ENCODE results near the gene CPZ. TPM values are rescaled to one million over a fixed set of nuclear protein-coding genes. Genes with fewer than 3 reads are reported as not detected.
A peak's percentile ranks its signal among the peaks of the same experiment; 100 is the strongest.

Gene CPZ
- total RNA-seq, 1 donor from 2014 or later: 6.0 TPM

DNA sequence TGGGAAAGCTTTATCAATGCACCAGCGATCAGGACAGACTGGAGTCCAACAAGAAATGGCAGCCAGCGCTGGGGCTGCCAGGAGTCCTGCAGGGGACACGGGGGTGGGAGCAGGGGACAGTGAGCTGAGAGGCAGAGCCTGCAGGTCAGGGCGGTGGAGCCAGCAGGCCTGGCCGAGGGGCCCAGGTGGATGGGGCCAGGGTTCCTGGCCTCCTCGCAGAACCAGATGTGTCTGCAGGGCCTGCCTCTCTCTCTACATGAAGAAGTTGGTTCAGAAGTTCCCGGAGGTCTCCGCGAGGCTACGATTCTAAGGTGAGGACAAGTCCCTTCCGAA, 63.6 kb downstream of the CPZ start:
- intact Hi-C loops (cut with DNase I): no loop called here
- Histone ChIP-seq H3K9me3 (no peaks in the 10 kb centered on the region), H3K4me1 (no peaks in the 10 kb centered on the region), H3K4me3 (no peak overlapping the region), H3K36me3 (no peaks in the 10 kb centered on the region), H3K27me3 (ENCODE audit: low read depth) (peaks cover 19% of the 10 kb centered on the region), H3K27ac (no peak overlapping the region)
- TF ChIP-seq, protein P1, sequence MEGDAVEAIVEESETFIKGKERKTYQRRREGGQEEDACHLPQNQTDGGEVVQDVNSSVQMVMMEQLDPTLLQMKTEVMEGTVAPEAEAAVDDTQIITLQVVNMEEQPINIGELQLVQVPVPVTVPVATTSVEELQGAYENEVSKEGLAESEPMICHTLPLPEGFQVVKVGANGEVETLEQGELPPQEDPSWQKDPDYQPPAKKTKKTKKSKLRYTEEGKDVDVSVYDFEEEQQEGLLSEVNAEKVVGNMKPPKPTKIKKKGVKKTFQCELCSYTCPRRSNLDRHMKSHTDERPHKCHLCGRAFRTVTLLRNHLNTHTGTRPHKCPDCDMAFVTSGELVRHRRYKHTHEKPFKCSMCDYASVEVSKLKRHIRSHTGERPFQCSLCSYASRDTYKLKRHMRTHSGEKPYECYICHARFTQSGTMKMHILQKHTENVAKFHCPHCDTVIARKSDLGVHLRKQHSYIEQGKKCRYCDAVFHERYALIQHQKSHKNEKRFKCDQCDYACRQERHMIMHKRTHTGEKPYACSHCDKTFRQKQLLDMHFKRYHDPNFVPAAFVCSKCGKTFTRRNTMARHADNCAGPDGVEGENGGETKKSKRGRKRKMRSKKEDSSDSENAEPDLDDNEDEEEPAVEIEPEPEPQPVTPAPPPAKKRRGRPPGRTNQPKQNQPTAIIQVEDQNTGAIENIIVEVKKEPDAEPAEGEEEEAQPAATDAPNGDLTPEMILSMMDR (IDR thresholded peaks at IDR 0.05): no peak
- no peak for ATAC-seq
- no peak for DNase-seq

DNA sequence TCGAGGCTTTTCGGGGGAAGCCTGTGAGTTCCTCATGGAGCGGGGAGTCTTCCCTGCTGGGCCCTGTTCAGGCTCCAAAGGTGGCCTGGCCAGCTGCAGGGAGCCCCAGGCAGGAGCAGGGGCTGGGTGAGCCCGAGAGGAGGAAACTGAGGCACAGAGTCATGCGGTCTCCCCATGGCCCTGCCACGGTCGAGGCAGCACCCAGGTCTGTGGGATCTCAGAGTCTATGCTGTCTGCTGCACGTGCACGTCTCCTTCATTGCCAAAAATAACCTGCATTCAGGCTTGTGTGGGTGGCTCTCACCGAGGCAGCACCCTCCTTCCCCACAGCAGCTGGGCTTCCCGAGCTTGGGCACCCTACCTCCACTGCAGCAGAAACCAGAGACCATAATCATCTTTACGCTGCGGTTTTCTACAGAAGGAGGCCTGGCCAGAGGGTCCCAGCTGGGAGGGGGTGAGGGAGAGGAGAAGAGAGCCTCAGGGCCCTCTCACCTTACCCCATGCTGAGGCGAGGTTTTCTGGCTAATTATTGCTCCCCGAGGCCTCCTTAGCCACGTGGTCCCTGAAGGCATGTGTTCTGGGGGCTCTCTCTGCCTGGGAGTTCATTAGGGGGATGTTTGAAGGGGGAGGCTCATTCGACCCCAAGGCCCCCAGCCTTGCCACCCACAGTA, 64.3 kb downstream of the CPZ start:
- DNase-seq (no peak), ATAC-seq (peak in 1 of 2 donors; percentile 16)
- no peaks in the 10 kb centered on the region for H3K9me3 ChIP-seq
- H3K27me3 ChIP-seq (ENCODE audit: low read depth): peaks cover 17% of the 10 kb centered on the region
- no peak overlapping the region for H3K27ac ChIP-seq
- no peak overlapping the region for H3K4me3 ChIP-seq
- H3K36me3 ChIP-seq: no peaks in the 10 kb centered on the region
- intact Hi-C loops (cut with DNase I): no loop called here
- no peaks in the 10 kb centered on the region for H3K4me1 ChIP-seq
- TF ChIP-seq, protein P1 (IDR thresholded peaks at IDR 0.05): no peak

DNA sequence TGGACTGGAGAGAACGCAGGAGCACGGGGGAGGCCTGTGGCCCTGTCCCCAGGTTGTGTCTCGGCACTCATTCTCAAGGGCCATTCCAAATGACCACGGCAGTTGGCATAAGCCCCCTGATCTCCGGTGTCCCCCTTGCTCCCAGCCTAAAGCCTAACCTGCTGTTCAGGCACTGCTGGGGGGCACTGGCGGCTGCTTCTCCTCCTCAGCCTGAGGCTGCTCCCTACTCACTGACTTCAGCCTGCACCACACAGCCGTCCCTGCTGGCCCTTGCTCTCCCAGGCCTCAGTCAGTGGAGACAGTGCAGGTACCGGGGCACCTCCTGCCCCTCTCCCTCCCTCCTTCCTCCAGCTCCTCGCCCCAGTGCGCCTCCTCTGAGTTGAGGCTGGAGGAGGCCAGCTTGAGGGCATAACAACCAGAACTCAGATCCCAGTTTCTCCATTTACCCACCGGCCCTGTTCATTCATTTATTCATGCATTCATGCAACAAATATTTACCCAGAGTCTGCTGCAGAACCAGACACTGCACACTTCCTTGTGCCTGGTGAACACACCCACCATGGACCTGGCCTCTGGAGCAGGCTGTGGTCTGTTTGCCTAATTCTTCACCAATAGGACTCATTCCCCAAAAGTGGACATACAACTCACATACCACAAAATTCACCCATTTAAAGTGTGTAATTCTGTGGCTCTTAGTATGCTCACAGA, 65.0 kb downstream of the CPZ start:
- Histone ChIP-seq H3K9me3 (no peaks in the 10 kb centered on the region), H3K4me1 (no peaks in the 10 kb centered on the region), H3K4me3 (no peak overlapping the region), H3K36me3 (no peaks in the 10 kb centered on the region), H3K27ac (no peak overlapping the region), H3K27me3 (ENCODE audit: low read depth) (peaks cover 14% of the 10 kb centered on the region)
- ATAC-seq (peak in 1 of 2 donors; percentile 37), DNase-seq (no peak)
- intact Hi-C loops (cut with DNase I): no loop called here
- TF ChIP-seq, protein P1 (IDR thresholded peaks at IDR 0.05): no peak

DNA sequence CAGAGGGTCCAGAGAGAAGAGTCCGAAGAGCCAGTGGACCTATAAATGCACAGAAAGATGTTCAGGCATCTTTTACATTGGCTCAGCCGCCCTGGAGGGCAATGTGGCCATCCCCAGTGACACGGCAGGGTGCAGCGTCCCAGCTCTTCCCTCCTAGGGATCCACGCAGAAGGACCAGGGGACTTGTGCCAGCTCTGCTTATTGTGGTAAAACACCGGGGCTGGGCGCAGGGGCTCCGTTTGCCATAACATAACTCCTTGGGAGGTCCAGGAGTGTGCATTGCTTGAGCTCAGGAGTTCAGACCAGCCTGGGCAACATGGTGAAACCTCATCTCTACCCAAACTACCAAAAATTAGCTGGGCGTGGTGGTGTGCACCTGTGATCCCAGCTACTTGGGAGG, 70.2 kb downstream of the CPZ start:
- Histone ChIP-seq H3K27me3 (ENCODE audit: low read depth) (peaks cover 21% of the 10 kb centered on the region), H3K36me3 (no peaks in the 10 kb centered on the region), H3K4me3 (no peak overlapping the region), H3K4me1 (no peaks in the 10 kb centered on the region), H3K9me3 (no peaks in the 10 kb centered on the region), H3K27ac (no peak overlapping the region)
- intact Hi-C loops (cut with DNase I): no loop called here
- no peak for ATAC-seq
- TF ChIP-seq, protein P1 (IDR thresholded peaks at IDR 0.05): no peak
- DNase-seq: peak; percentile 22

DNA sequence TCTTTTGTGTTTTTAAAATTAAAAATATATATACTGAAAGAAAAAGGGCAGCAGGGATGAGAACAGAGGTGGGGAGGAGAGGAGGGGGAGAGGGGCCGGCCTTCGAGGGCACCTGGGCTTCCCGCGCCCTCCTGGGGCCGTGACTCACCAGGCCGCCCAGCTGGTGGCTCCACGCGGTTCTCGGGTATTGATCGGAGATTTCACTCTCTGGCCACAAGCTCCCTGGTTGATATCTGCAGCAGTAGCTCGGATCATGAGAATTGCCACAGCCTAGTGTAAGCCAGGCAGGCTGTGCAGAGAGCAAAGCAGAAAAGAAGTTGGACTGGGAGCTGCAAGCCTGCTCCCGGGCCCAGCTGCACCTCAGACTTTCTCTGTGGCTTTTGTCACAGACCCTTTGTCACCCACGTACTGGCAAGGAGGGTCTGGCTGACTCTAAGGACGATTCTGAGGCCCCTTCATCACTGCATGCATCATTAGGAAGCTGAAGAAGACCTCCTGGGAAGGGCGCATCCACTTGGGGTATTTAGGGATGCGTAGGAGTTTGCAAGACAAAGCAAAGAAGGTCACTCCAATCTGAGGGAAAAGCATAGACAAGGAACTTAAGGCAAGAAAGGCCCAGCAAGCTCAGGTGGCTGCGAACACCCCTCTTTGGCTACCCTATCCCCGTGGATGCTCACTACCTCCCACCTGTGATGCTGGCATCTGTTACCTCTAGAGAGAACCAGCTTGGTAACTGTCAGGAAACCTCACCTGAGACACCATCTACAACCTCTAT, 71.7 kb downstream of the CPZ start:
- Histone ChIP-seq H3K27ac (no peak overlapping the region), H3K9me3 (no peaks in the 10 kb centered on the region), H3K4me3 (no peak overlapping the region), H3K36me3 (no peaks in the 10 kb centered on the region), H3K27me3 (ENCODE audit: low read depth) (peaks cover 21% of the 10 kb centered on the region), H3K4me1 (no peaks in the 10 kb centered on the region)
- TF ChIP-seq, protein P1 (IDR thresholded peaks at IDR 0.05): no peak
- DNase-seq (peak; percentile 16), ATAC-seq (no peak)
- intact Hi-C loops (cut with DNase I): no loop called here
